CD4-positive, alpha-beta T cell treated with Interleukin-6 for 4 hours (primary cell): Measurements from ENCODE around the gene KATNAL1.

Source experiments
- DNase-seq: peaks from one replicate; pipeline ENCODE4 v3.0.0-alpha.2; 2020; ENCODE audit warnings: mixed read lengths

The KATNAL1 gene

DNA sequence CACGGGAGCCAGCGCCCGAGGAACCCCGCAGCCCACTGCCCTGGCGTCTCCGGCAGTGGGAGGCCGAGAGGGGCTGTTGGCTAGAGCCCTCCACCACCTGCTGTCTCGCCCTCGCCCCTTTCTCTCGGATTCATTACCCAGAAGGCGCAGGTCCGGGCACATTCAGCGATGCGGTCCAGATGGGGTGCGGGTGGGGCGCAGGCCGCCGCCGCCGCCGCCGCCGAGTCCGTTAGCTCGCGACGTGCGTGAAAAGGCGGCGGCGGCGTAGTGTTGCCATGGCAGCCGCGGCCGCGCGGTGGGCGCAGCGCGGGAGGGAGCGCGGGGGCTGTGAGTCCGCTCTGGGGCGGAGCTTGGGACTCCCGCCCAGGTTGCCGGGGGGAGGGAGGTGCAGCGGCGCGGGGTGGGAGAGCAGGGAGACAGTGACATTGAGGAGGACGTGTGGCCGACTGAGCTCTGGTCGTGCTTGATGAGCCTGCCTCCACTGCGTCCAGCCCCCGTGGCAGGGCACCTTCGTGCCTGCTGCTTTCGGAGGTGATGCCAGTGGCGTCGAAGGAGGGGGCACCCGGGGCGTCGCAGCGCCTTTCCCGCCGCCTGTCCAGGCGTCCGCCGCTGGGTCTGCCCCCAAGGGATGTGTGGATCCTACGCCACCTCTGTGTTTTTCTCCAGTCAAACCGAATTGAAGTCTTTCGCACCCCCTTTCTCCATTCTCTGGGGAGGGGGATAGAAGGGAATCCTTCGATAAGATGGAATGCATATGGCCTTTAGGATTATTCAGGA, at the start of gene KATNAL1:
TSS of gene KATNAL1 (minus strand) at position 358 of the 777 bp plus-strand sequence. CDS start 23,774 bp downstream, outside the sequence.
- peak; percentile 79 for DNase-seq

DNA sequence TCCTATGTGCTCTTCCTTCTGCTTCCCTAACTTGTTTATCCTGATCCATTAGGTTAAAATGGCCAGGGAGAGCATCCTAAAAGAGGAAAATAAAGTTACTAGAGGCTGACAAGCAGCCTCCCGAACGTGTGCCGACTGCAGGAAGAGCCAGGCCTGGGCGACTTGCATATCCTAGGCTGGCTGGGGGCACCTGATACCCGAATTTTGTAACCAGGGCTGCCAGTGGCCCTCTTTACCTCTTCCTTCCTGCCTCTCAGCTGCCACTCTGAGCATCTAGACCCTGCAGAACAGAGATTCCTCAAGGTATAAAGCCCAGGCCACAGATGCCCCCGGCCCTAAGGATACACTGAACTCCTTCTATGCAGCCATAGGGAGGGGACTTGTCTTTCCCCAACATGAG, 48.5 kb upstream of the KATNAL1 start:
- no peak for DNase-seq

DNA sequence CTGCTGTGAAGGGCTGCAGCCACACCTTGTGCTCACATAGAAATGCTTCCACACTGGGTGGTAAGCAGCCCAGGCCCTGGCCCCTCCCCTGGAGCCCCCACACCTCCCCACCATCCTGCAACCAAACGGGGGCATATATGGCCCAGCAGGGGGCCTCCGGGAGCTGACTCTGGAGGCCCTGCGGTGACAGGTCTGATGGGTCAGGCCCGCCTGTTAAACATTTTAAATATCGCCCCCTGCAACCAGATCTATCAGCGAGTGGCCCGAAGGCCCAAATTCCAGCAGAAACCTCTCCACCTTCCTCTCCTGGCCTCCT, 48.0 kb upstream of the KATNAL1 start:
- DNase-seq, result peak; percentile 61

DNA sequence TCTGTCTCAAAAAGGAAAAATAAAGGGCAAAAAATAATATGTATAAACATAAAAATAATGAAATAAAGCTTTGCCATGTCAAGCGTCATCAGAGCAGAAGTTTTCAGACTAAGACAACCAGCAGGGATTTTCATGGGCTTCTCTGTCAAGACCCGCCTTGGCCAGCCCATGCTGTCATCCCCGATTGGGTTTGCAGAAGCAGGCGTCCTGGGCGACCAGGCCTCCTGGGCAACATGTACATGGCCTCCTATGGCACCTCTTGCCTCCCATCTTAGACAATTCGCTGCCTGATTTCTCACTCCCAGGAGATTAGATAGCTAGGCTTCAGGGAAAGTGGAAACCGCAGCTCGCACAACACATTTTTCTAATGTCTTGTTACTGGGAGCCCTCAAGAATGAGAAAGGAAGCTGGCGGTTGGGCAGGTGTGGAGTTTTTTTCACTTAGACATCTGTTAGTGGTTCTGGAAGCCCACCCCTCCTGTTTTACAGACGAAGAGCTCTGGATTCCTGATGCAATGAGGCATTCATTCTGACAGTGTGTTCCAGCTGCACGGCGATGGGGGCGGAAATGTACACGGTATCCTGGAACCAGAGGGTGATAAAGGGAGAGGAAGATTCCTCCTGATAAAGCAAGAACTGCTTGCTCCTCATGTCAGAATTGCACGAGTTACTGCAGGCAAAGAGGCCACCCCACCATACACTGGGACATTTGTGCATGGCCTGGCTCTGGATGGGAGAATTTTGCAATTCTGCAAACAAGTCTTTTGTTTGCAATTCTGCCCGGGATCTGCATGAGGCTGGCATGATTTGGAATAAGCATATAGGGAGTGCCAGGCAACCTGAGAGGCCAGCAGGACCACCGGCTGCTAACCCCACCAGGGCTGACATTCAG, 47.4 kb upstream of the KATNAL1 start:
- no peak for DNase-seq

DNA sequence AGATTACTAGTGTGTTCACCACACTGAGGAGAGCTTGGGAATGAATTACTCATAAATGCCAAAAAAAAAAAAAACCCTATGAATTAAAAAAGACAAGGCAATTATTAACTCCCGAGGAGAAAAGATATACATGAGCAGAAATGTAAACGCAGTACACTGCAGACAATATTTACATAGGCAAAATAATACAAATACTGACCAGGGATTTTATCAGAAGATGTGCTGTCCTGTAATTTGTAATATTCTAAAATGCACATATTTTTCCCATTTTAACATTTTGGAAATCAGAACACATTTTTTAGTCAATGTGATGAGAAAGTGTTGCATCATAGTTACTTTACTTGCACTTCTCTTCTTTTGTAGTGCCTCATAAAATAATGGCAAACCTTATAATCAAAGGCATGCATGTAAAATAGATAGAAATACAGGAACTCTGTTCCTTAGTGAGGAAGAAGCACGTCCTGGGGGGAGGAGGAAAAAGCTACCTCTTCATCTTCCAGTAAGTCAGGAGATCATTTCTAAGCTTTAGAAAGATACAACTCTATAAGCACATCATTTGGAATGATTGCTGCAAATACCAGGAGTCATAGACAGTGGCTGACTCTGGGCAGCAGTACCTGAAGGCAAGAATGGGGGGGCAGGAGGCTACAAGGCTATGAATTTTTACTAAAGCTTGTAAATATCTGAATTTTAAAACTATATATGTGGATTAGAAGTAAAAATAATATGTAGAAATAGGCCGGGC, 46.3 kb upstream of the KATNAL1 start:
- no peak for DNase-seq

DNA sequence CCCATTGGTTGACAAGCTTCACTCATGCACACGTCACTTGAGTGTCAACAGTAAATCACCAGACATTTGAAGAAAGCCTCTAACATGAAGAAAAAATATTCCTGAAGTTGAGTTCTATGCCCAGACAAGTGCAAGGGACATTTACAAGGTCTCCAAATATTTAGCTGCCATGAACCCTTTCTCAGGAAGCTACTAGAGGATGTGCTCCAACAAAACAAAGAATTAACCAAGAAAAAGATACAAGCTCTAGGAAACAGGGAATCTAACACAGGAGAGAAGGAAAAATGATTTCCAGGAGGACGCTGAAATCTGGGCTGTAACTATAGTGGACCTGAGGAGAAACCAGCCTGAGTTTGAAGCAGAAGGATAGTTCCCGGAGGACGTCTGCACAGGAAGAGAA, 45.7 kb upstream of the KATNAL1 start:
- no peak for DNase-seq

DNA sequence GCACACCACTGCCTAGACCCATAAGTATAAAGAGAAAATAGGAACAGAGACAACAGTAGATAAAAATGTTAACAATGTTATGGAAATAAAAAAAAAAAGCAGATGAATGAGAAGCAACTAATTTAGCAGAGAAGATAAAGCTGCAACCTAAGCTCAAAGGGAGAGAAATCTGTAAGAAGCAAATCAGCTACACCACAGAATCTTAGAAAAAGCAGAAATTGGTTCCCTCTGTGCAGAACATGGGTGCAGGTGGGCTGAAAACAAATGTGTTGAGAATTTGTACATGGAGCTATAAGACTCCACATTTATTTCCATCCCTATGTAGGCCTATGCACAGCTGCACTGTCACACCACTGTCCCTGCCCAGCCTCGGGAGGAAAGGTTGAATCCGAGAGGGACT, 44.8 kb upstream of the KATNAL1 start:
- no peak for DNase-seq

DNA sequence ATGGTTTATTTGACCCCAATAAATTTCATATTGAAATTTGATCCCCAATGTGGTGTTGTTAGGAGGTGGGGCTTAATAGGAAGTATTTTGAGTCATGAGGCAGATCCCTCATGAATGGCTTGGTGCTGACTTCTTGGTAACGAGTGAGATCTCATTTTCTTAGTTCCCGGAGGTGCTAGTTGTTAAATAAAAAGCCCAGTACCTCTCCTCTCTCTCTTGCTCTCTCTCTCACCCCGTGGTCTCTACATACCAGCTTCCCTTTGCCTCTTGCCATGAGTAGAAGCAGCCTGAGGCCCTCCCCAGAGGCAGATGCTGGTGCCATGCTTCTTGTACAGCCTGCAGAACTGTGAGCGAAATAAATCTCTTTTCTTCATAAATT, 39.4 kb upstream of the KATNAL1 start:
- no peak for DNase-seq

DNA sequence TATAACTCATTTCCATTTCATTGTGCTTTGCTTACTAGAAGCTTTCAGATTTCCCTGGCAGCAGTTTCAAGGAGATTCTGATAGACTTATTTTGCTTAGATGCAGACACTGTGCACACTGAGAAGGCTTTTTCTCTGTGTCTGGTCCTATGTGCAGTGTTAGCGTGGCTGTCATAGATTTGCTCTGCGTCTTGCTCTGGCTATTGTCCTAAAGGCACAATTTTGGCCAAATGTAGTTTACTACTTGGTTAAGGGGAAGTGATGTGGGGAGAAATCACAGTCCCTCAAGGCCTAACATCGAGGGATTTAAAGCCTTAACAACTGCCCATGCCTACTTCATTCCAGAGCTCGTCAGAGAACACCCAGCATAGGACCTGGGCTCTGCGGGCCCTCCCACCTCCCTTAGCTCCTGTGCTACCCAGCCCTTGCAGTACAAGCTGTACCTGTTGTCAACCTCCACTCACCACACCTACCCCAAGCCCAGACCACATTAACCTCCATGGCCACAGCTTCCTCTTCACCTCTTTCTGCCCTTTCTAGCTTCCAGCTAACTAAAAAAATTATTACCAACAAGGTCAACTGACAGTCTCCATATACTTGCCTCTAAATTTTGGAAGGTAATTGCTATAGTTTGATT, 38.9 kb upstream of the KATNAL1 start:
- DNase-seq, result peak; percentile 79

DNA sequence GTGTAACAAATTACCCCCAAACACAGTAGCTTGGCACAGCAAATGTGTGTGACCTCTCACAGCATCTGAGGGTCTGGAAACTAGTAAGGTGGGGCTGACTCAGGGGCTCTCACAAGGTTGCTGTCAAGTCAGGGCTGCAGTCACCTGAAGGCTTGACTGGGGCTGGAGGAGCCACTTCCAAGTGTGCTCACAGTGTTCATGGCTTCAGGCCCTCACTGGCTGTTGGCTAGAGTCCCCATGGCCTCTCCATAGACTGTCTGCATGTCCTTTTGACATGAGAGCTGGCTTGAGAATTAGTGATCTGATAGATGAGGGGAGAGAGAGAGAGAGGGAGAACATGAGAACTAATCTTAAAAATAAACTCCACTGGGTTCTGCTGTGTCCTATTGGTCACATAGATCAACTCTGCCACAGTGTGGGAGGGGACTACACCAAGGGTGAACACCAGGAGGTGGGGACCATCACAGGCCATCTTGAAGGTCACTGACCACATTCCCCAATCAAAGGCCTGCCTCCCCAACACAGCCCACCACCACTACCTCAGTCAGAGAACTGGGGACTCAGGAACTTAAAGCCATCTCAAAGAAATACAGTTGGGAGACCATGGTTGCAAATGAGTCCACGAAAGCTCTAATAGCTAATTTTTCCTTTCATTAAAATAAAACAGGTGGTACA, 38.2 kb upstream of the KATNAL1 start:
- DNase-seq, result no peak

DNA sequence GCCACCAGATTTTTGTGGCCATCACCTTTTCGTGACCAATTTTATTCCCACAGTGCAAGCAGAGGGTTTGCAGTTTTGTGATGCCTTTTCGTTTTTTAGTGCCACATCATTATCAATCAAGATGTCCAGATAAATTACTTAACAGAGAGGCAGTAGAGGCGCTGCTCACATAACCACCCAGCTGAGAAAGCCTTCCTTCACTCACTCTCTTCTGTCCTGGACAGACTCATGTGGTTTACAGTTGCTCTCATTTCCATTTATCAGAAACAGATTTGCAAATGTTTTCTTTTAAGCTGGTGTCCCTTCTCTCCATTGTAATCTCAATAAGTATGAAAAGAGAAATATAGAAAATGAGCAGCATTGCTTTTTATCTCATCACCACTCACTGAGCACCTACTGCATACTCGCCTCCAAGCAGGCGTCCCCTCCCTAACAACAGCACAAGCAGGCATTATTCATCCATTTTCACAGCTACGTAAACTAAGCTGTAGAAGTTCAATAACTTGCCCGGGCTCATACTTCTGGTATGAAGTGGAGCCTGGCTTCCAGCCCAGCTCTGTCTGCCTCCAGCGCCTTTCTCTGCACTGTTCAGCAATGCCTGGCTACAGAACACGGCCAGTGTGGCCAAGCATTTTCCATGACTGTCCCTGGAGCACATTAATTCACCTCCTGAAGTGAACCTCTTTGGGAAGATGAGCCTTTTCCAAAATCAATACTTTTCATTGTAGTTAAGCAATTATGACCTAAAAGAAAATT, 34.6 kb upstream of the KATNAL1 start:
- no peak for DNase-seq

DNA sequence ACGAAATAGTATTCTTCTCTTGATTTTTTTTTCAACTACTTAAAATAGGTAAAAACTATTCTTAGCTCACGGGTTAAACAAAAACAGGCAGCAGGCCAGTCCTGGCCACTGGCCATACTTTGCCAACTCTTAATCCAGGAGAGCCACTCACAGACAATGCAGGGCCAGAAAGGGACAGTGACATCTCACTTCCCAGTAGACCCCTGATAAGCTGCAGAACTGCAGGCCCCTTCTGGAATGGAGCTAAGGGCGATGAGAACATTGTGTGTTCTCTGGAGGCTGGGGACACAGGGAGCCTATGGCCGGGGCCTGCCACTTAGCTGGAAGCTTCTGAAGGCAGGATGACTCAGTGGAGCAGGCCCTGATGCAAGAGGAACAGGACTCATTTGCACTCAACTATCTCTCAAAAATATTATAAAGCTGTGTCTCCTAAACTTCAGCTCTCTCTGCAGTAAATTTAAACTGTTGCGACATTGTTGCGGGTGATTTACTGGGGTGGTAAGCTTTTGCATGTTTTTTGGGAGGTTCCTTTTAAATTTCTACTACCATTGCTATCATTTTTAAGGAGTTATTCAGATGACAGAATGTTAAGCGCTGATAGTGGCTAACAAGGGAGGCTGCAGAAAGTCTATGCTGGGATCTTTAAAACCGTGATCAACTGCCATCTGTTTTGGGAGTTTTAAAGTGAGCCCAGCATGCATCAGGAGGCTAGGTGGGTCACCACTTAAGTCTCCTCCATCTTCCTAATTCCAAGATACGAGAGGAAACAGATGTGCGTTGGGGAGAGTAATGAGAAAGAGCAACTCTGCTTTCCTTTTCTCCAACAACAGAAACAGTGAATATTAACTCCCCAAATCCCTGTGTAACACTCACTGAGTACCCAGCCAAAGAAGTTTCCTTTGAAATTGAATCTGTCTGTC, 33.2 kb upstream of the KATNAL1 start:
- DNase-seq, result no peak

DNA sequence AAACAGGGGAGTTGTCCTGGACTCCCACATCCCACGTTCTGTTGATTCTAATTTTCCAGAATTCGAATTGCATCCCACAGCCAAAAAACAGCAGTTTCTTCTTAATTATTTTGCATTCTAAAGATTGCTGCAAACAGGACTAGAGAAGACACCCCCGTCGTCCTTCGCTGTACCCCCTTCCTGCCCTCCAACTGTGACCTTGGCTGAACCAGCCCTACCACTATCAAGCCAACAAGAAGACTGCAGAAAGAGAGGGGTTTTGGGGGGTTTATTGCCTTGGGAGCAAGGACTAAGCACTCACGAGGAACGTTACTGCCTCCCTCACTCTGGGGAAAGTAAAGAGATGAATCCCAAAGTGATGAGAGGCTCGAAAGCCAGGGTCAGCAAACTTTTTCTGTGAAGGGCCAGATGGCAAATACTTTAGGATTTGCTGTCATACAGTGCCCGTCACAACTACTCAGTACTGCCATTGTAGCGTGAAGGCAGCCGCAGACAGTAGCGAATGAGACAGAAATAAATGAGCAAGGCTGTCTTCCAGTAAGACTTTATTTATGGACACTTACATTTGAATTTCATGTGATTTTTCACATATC, 32.5 kb upstream of the KATNAL1 start:
- no peak for DNase-seq

DNA sequence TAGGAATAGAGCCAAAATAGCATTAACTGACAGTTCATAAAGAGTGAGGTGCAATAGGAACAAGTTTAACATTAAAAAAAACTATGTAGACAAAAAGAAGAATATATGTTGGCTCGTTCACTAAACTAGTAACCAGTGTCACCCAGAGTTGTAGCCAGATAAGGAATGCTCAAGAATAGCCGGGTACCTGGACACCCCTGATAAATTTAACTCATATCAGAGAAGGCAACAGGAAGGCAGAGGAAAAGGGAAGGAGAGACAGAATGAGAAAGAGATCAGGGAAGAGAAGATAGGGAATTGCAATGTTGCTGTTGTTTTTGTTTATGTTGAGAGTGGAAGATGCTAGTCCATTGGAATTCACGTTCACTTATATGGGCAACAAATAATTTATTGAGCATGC, 31.6 kb upstream of the KATNAL1 start:
- no peak for DNase-seq

DNA sequence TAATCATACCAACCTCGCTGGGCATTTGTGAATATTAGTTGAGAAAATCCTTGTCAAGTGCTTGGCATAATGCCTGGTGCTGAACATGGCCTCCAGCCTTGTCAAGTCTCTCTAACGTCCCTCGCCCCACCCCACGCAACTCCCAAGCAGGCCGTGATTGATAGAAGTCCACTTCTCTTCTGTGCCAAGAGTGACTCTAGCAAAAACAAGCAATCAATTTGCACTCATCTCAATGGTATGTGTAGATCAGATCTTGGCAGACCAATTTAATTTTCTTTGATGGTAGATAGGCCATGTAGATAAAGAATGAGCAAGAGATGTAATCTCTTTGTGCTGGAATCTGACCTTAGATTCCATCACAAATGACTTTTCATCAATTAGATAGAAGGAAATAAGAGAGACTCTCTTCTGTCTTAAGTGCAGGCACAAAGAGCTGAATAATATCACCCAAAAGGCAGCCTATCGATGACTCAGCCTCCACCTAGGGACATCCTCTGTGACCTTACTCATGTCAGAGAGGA, 31.0 kb upstream of the KATNAL1 start:
- no peak for DNase-seq

DNA sequence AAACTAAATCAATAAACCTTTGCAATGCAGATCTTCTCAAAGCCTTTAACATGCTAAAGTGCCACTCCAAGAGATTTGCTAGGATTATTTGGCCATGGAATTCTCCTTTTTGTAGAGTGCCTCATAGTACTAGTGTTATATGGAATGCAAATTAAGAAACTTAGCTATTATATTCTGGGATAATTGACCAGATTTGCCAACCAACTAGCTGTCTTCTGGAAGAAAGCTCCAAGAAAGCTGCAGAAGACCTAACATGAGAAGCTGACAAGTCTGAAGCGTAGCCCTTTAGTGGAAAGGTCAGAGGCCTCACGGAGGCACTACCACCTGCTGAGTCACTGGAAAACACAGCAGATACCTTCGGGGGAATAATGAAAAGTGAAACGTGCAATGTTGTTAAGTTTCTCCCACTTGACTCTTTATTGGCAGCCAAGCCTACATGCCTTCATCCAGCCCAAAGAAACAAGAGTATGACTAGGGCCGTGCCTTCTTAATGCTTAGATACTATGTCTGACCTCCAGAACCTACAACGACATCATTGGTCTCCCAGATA, 29.8 kb upstream of the KATNAL1 start:
- no peak for DNase-seq

DNA sequence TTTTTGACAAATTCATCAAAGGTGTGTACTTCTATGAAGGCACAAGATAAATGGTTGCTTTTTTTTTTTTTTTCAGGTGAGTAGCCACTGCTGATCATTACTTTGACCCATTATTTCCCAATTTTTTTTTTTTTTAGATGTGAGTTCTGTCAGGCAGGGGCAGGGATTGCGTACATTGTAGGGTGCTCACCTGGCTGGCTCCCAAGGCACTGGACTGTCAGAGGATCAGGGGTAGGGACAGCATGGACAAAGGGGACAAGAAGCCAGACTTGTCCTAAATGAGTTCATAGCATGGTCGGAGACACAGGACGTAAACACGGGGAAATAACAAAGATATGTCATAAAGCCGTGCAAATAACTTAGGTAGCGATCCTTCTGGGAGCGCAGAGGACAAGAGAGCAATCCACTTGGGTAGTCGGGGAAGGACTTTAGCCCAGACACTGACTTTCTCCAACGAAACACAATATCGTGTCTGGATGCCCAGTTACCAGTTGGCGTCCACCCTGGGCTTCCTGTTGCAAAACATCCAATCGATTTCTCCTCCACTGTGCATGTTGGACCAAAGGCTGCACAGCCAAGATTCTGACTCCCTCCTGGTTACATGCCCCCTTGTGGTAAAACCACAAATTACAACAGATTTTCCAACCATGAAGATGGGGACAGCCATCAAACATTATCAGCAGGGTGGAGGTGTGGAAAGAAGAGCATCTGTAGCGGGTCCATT, 27.5 kb upstream of the KATNAL1 start:
- peak; percentile 16 for DNase-seq

DNA sequence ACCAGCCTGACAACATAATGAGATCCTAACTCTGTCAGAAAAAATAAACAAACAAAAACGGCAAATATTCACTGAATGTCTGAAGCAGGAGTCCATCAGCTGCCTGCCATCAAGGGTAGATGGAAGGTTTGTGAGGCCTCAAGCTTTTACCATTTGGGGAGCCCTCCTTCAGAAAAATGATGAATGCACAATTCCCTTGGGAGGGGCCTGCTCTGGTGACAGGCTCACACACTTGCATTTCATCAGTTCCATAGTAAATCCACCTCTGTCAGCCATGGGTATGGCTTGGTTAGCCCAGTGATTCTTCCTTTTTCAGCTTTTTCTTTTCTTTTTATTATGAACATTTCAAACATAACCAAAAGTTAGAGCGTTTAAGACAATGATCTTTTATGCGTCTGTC, 26.3 kb upstream of the KATNAL1 start:
- no peak for DNase-seq
